OCI-LY3 (cell line): ENCODE data around the gene UXT.

Experiments
- H2AFZ ChIP-seq: fragments of 200-600, 300-600 bp; shearing (Covaris generic); 2 replicates; pipeline ENCODE4 v1.6.0; 2014; ENCODE audit warnings: antibody characterized with exemption, low read depth, low read length
- H3K27ac ChIP-seq: fragments of 200-600, 300-600 bp; sonication (generic); 2 replicates; pipeline ENCODE4 v1.5.1; 2014; ENCODE audit warnings: mild to moderate bottlenecking, low read length, moderate library complexity, mixed read lengths
- H3K27me3 ChIP-seq: fragments of 200-600, 300-600 bp; sonication (generic); 2 replicates; pipeline ENCODE4 v1.6.1; 2014; ENCODE audit warnings: low read depth, low read length, mixed read lengths
- H3K36me3 ChIP-seq: fragments of 200-600, 300-600 bp; sonication (generic); replicated peaks from 2 replicates; pipeline ENCODE3; 2014; ENCODE audit warnings: low read depth, low read length, mixed read lengths
- H3K4me1 ChIP-seq: fragments of 300-600, 200-600 bp; sonication (generic); 2 replicates; pipeline ENCODE4 v1.6.1; 2014; ENCODE audit warnings: low read length, mixed read lengths
- H3K4me2 ChIP-seq: fragments of 200-600, 300-600 bp; sonication (generic); 2 replicates; pipeline ENCODE4 v1.6.1; 2014; ENCODE audit warnings: low read length, mixed read lengths
- H3K4me3 ChIP-seq: fragments of 300-600, 200-600 bp; sonication (generic); 2 replicates; pipeline ENCODE4 v1.5.1; 2014; ENCODE audit warnings: antibody characterized with exemption, mild to moderate bottlenecking, low read length, moderate library complexity
- H3K79me2 ChIP-seq: fragments of 300-600, 200-600 bp; shearing (Covaris generic); 2 replicates; pipeline ENCODE4 v1.6.1; 2014; ENCODE audit warnings: mild to moderate bottlenecking, low read length, mixed read lengths
- H3K9ac ChIP-seq: fragments of 300-600, 200-600 bp; shearing (Covaris generic); 2 replicates; pipeline ENCODE4 v1.6.0; 2014; ENCODE audit warnings: mild to moderate bottlenecking, low read length, moderate library complexity
- H3K9me3 ChIP-seq: fragments of 200-600, 300-600 bp; shearing (Covaris generic); 2 replicates; pipeline ENCODE4 v1.6.1; 2014; ENCODE audit warnings: low read length, mixed read lengths; ENCODE audit not compliant: insufficient read depth
- H4K20me1 ChIP-seq: fragments of 200-600, 300-600 bp; sonication (generic); 2 replicates; pipeline ENCODE4 v1.6.1; 2016; ENCODE audit warnings: low read length, mixed read lengths; ENCODE audit not compliant: insufficient read depth
- CTCF ChIP-seq: fragments of 200-600, 300-600 bp; sonication (generic); IDR thresholded peaks from 2 replicates; pipeline ENCODE4 v1.5.1; 2014; ENCODE audit warnings: antibody characterized with exemption, low read length, low read depth
- EZH2phosphoT487 ChIP-seq: fragments of 200-600 bp; shearing (Covaris generic); IDR thresholded peaks from 2 replicates; pipeline ENCODE4 v1.6.1; 2018; ENCODE audit warnings: antibody characterized with exemption, mixed run types, low read depth

Gene UXT

GRCh38 chrX:47621851-47622250 is 37.1 kb downstream of the UXT start:
- no peaks in the 10 kb centered on the region for H3K4me1 ChIP-seq
- H3K4me2 ChIP-seq: no peak overlapping the region
- H3K36me3 ChIP-seq: no peaks in the 10 kb centered on the region
- H3K4me3 ChIP-seq: no peak overlapping the region
- H3K27ac ChIP-seq: no peak overlapping the region
- no peak for TF ChIP-seq CTCF
- no peak for TF ChIP-seq EZH2phosphoT487
- H3K9me3 ChIP-seq: no peaks in the 10 kb centered on the region
- peaks cover 3% of the 10 kb centered on the region; the same call in 1 of the 2 replicates for H4K20me1 ChIP-seq
- no peak overlapping the region for H2AFZ ChIP-seq
- no peak overlapping the region for H3K9ac ChIP-seq
- no peaks in the 10 kb centered on the region for H3K27me3 ChIP-seq
- no peaks in the 10 kb centered on the region for H3K79me2 ChIP-seq

GRCh38 chrX:47620303-47620685 is 38.7 kb downstream of the UXT start:
- Histone ChIP-seq H2AFZ (no peak overlapping the region), H3K4me1 (no peaks in the 10 kb centered on the region), H3K79me2 (no peaks in the 10 kb centered on the region), H3K36me3 (no peaks in the 10 kb centered on the region), H4K20me1 (peaks cover 3% of the 10 kb centered on the region; the same call in 1 of the 2 replicates), H3K27ac (no peak overlapping the region), H3K9ac (no peak overlapping the region), H3K27me3 (no peaks in the 10 kb centered on the region), H3K4me2 (peak overlapping the region; percentile 46), H3K4me3 (peak overlapping the region; percentile 80), H3K9me3 (no peaks in the 10 kb centered on the region)
- no peak for TF ChIP-seq CTCF

- H3K4me1 ChIP-seq: no peaks in the 10 kb centered on the region
- TF ChIP-seq EZH2phosphoT487 (no peak), CTCF (peak; percentile 31)
- H3K9me3 ChIP-seq: no peaks in the 10 kb centered on the region
- peak within 1 kb of the TSS; percentile 63; the same call in 1 of the 2 replicates for H2AFZ ChIP-seq
- peak within 1 kb of the TSS; percentile 80 for H3K4me3 ChIP-seq
- H3K27ac ChIP-seq: no peak within 1 kb of the TSS
- peak within 1 kb of the TSS; percentile 76 for H3K4me2 ChIP-seq
- H3K27me3 ChIP-seq: no peaks in the 10 kb centered on the region
- H3K9ac ChIP-seq: peak within 1 kb of the TSS; percentile 26; the same call in 1 of the 2 replicates
- H3K36me3 ChIP-seq: no peaks in the 10 kb centered on the region
- peaks cover 3% of the 10 kb centered on the region; the same call in 1 of the 2 replicates for H4K20me1 ChIP-seq
- no peaks in the 10 kb centered on the region for H3K79me2 ChIP-seq
Observed at GRCh38 chrX:47619486-47620302, 39.3 kb downstream of the UXT start, which contains the start of gene SYN1. Gene SYN1, minus strand, starts transcription at chrX:47619857. Its CDS starts 129 bp downstream, at chrX:47619728.

GRCh38 chrX:47618923-47619485 is 40.0 kb downstream of the UXT start:
- no peaks in the 10 kb centered on the region for H3K4me1 ChIP-seq
- peak overlapping the region; percentile 76 for H3K4me2 ChIP-seq

More at GRCh38 chrX:47618923-47619485, 40.0 kb downstream of the UXT start:
- Histone ChIP-seq H3K36me3 (no peaks in the 10 kb centered on the region), H2AFZ (no peak overlapping the region), H3K9ac (no peak overlapping the region), H3K9me3 (no peaks in the 10 kb centered on the region), H3K27me3 (no peaks in the 10 kb centered on the region), H3K4me3 (peak overlapping the region; percentile 80), H4K20me1 (peaks cover 3% of the 10 kb centered on the region; the same call in 1 of the 2 replicates), H3K27ac (no peak overlapping the region), H3K79me2 (no peaks in the 10 kb centered on the region)
- no peak for TF ChIP-seq EZH2phosphoT487
- TF ChIP-seq CTCF: no peak
